ENCODE data around the gene ATP11A.

DNA sequence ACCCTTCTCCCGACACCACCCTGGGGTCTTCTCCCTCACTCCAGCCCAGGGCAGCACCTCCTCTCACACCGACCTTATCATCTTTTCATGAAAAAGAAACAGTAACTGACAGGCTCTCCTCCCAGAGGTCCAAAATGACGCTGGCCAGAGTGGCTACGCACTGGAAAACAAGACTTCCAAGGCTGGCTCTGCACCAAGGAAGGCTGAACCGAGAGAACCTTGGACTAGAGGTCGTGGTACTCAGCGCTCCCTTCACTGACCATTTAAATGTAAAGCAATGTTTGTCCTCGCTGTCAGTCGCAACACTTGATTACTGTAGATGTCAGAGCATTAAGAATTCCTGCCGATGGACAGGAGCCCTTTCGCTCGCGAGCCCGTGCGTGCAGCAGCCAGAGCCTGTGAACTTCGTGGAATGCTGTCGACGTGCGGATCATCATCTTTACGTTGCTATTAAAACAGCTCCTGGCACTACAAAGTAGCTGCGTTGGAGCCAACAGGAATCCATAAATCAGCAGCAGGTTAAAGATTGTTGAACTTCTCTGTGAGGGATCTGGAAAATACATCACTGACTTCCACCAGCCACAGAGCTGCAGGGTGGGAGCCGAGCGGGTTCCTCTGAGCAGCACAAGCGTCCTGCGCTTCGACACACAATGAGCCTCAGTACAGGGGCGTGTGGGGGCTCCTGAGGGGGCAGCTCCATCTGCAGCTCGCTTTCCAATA is 153.7 kb downstream of the ATP11A start:
- TF ChIP-seq, protein P1, sequence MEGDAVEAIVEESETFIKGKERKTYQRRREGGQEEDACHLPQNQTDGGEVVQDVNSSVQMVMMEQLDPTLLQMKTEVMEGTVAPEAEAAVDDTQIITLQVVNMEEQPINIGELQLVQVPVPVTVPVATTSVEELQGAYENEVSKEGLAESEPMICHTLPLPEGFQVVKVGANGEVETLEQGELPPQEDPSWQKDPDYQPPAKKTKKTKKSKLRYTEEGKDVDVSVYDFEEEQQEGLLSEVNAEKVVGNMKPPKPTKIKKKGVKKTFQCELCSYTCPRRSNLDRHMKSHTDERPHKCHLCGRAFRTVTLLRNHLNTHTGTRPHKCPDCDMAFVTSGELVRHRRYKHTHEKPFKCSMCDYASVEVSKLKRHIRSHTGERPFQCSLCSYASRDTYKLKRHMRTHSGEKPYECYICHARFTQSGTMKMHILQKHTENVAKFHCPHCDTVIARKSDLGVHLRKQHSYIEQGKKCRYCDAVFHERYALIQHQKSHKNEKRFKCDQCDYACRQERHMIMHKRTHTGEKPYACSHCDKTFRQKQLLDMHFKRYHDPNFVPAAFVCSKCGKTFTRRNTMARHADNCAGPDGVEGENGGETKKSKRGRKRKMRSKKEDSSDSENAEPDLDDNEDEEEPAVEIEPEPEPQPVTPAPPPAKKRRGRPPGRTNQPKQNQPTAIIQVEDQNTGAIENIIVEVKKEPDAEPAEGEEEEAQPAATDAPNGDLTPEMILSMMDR (IDR thresholded peaks at IDR 0.05): no peak
- no peak for TF ChIP-seq POLR2AphosphoS5 (IDR thresholded peaks at IDR 0.05)
